ENCODE measurements around the gene CACNA1I. TPM values are rescaled to one million over a fixed set of nuclear protein-coding genes. Genes with fewer than 3 reads are reported as not detected.

The CACNA1I gene
- total and polyA plus RNA-seq, 2 donors (not counting 1 experiment from before 2014, with no cell fraction given) = 0.07 to 0.25 TPM

GRCh38 chr22:39707351-39707750, 136.8 kb downstream of the CACNA1I start:
- ATAC-seq (ENCODE audit: low read depth) = no peak
- Histone ChIP-seq H3K27ac (ENCODE audit: low read length in 2 of 2) (no peak overlapping the region), H2AFZ (ENCODE audit: insufficient read depth, low read depth, low read length, poor library complexity, severe bottlenecking) (no peak overlapping the region), H3K4me1 (ENCODE audit: control insufficient read depth in 2 of 2, insufficient read depth in 2 of 2, low read length in 2 of 2) (peaks cover 0 to under 1% of the 10 kb centered on the region in 2 donors), H3K79me2 (ENCODE audit: control insufficient read depth, insufficient read depth, low read length) (no peaks in the 10 kb centered on the region), H3K9me3 (ENCODE audit: control extremely low read depth in 1 of 3, control insufficient read depth in 2 of 3, insufficient read depth in 1 of 3, low read length in 2 of 3) (no peaks in the 10 kb centered on the region), H3K4me3 (ENCODE audit: control extremely low read depth in 1 of 5, extremely low read depth in 1 of 5, insufficient read depth in 1 of 5, low read depth in 2 of 5, low read length in 4 of 5) (no peak overlapping the region), H3K9ac (ENCODE audit: low read length) (no peak overlapping the region), H3K36me3 (replicated peaks in 1 of 2; ENCODE audit: control extremely low read depth in 1 of 2, control insufficient read depth in 1 of 2, extremely low read depth in 1 of 2, insufficient read depth in 2 of 2, low read length in 1 of 2) (no peaks in the 10 kb centered on the region), H4K20me1 (ENCODE audit: control insufficient read depth, insufficient read depth, low read length, poor library complexity, severe bottlenecking) (no peaks in the 10 kb centered on the region), H3K4me2 (replicated peaks; ENCODE audit: low read depth, low read length, poor library complexity, severe bottlenecking) (no peak overlapping the region), H3K27me3 (replicated peaks in 1 of 4; ENCODE audit: control extremely low read depth in 1 of 4, control insufficient read depth in 3 of 4, insufficient read depth in 4 of 4, low read length in 3 of 4) (peaks cover 0 to 3% (median 1%) of the 10 kb centered on the region in 4 experiments)
- Mint-ChIP-seq H3K4me1 (no peaks in the 10 kb centered on the region), H3K4me3 (no peak overlapping the region), H3K27ac (no peak overlapping the region), H3K9me3 (ENCODE audit: insufficient read depth) (no peaks in the 10 kb centered on the region), H3K27me3 (peaks cover 22% of the 10 kb centered on the region)
- TF ChIP-seq CTCF (IDR thresholded peaks at IDR 0.05) (no peak), EZH2 (IDR thresholded peaks at IDR 0.05; ENCODE audit: borderline replicate concordance, insufficient read depth, low read depth, low read length, poor library complexity, severe bottlenecking) (no peak)
- DNase-seq = no peak
- ChIA-PET CTCF (no interaction called here), POLR2A (no interaction called here)
- intact Hi-C loops (cut with micrococcal nuclease) = no loop called here
- 89% methylated on average over 5 of the region's 5 CpGs for WGBS (ENCODE audit: insufficient coverage)

- DNase-seq (no peak), ATAC-seq (ENCODE audit: low read depth) (no peak)
- TF ChIP-seq CTCF (IDR thresholded peaks at IDR 0.05) = no peak
- no peak for TF ChIP-seq EZH2 (IDR thresholded peaks at IDR 0.05; ENCODE audit: borderline replicate concordance, insufficient read depth, low read depth, low read length, poor library complexity, severe bottlenecking)
- WGBS (ENCODE audit: insufficient coverage) = 100% methylated on average over 1 of the region's 5 CpGs
- Histone ChIP-seq H3K27ac (ENCODE audit: low read length in 2 of 2) (no peak overlapping the region), H3K4me2 (replicated peaks; ENCODE audit: low read depth, low read length, poor library complexity, severe bottlenecking) (no peak overlapping the region), H3K4me1 (ENCODE audit: control insufficient read depth in 2 of 2, insufficient read depth in 2 of 2, low read length in 2 of 2) (peaks cover 4 to 5% of the 10 kb centered on the region in 2 donors), H3K36me3 (replicated peaks in 1 of 2; ENCODE audit: control extremely low read depth in 1 of 2, control insufficient read depth in 1 of 2, extremely low read depth in 1 of 2, insufficient read depth in 2 of 2, low read length in 1 of 2) (no peaks in the 10 kb centered on the region), H3K4me3 (ENCODE audit: control extremely low read depth in 1 of 5, extremely low read depth in 1 of 5, insufficient read depth in 1 of 5, low read depth in 2 of 5, low read length in 4 of 5) (no peak overlapping the region), H3K9me3 (ENCODE audit: control extremely low read depth in 1 of 3, control insufficient read depth in 2 of 3, insufficient read depth in 1 of 3, low read length in 2 of 3) (no peaks in the 10 kb centered on the region), H3K9ac (ENCODE audit: low read length) (no peak overlapping the region), H3K27me3 (replicated peaks in 1 of 4; ENCODE audit: control extremely low read depth in 1 of 4, control insufficient read depth in 3 of 4, insufficient read depth in 4 of 4, low read length in 3 of 4) (peaks cover 0 to 3% (median 1%) of the 10 kb centered on the region in 4 experiments), H4K20me1 (ENCODE audit: control insufficient read depth, insufficient read depth, low read length, poor library complexity, severe bottlenecking) (no peaks in the 10 kb centered on the region), H2AFZ (ENCODE audit: insufficient read depth, low read depth, low read length, poor library complexity, severe bottlenecking) (no peak overlapping the region), H3K79me2 (ENCODE audit: control insufficient read depth, insufficient read depth, low read length) (no peaks in the 10 kb centered on the region)
- peaks cover 2% of the 10 kb centered on the region for H3K4me1 Mint-ChIP-seq
- no peak overlapping the region for H3K27ac Mint-ChIP-seq
- ChIA-PET CTCF (no interaction called here), POLR2A (no interaction called here)
- no peaks in the 10 kb centered on the region for H3K9me3 Mint-ChIP-seq (ENCODE audit: insufficient read depth)
- intact Hi-C loops (cut with micrococcal nuclease) = no loop called here
- peaks cover 22% of the 10 kb centered on the region for H3K27me3 Mint-ChIP-seq
- H3K4me3 Mint-ChIP-seq = no peak overlapping the region
Observed at GRCh38 chr22:39707816-39708215, 137.3 kb downstream of the CACNA1I start.

Measured in B cell (primary cell).